Activated naive CD8-positive, alpha-beta T cell treated with anti-CD3 and anti-CD28 coated beads for 36 hours (primary cell): ENCODE data around the gene LARGE1. TPM values are rescaled to one million over a fixed set of nuclear protein-coding genes. Genes with fewer than 3 reads are reported as not detected.

Source experiments
- DNase-seq: peaks from one replicate; pipeline ENCODE4 v3.0.0; 2021
- H3K27ac Mint-ChIP-seq: one replicate; pipeline ENCODE4 v1.8.0; 2022; ENCODE audit warnings: mild to moderate bottlenecking, moderate library complexity, mixed read lengths
- H3K27me3 Mint-ChIP-seq: one replicate; pipeline ENCODE4 v1.8.0; 2022; ENCODE audit warnings: mild to moderate bottlenecking, mixed read lengths
- H3K36me3 Mint-ChIP-seq: one replicate; pipeline ENCODE4 v1.8.0; 2021; ENCODE audit warnings: mild to moderate bottlenecking, mixed read lengths
- H3K4me1 Mint-ChIP-seq: one replicate; pipeline ENCODE4 v1.8.0; 2021; ENCODE audit warnings: mixed read lengths
- H3K4me3 Mint-ChIP-seq: one replicate; pipeline ENCODE4 v1.8.0; 2022; ENCODE audit warnings: mild to moderate bottlenecking, moderate library complexity, mixed read lengths
- H3K9me3 Mint-ChIP-seq: one replicate; pipeline ENCODE4 v1.8.0; 2022; ENCODE audit warnings: mixed read lengths
- total RNA-seq, 2 experiments: library from RNA; stranded (reverse); gene quantifications; one replicate each; pipeline ENCODE4 v1.2.3, GENCODE V29; 2021

LARGE1 gene
- total RNA-seq, 2 experiments from 2014 or later: 0.28 to 0.93 TPM

GRCh38 chr22:33883961-33884808, 36.1 kb downstream of the LARGE1 start:
- no peak overlapping the region for H3K27ac Mint-ChIP-seq
- peaks cover 4% of the 10 kb centered on the region for H3K27me3 Mint-ChIP-seq
- DNase-seq: no peak
- H3K4me3 Mint-ChIP-seq: no peak overlapping the region
- no peaks in the 10 kb centered on the region for H3K4me1 Mint-ChIP-seq
- H3K9me3 Mint-ChIP-seq: no peaks in the 10 kb centered on the region
- H3K36me3 Mint-ChIP-seq: no peaks in the 10 kb centered on the region

- Mint-ChIP-seq H3K36me3 (no peaks in the 10 kb centered on the region), H3K4me1 (no peaks in the 10 kb centered on the region), H3K27ac (no peak overlapping the region)
Observed at GRCh38 chr22:33883561-33883960, 36.7 kb downstream of the LARGE1 start.

GRCh38 chr22:33882991-33883390, 37.3 kb downstream of the LARGE1 start:
- Mint-ChIP-seq H3K4me1 (no peaks in the 10 kb centered on the region), H3K36me3 (no peaks in the 10 kb centered on the region), H3K27me3 (no peaks in the 10 kb centered on the region)

More at GRCh38 chr22:33883561-33883960, 36.7 kb downstream of the LARGE1 start:
- DNase-seq: no peak
- H3K9me3 Mint-ChIP-seq: no peaks in the 10 kb centered on the region
- peaks cover 4% of the 10 kb centered on the region for H3K27me3 Mint-ChIP-seq
- H3K4me3 Mint-ChIP-seq: no peak overlapping the region

GRCh38 chr22:33880986-33881385, 39.3 kb downstream of the LARGE1 start:
- DNase-seq: no peak
- Mint-ChIP-seq H3K36me3 (no peaks in the 10 kb centered on the region), H3K27ac (no peak overlapping the region), H3K4me1 (no peaks in the 10 kb centered on the region), H3K4me3 (no peak overlapping the region), H3K27me3 (no peaks in the 10 kb centered on the region), H3K9me3 (no peaks in the 10 kb centered on the region)

More at GRCh38 chr22:33882991-33883390, 37.3 kb downstream of the LARGE1 start:
- DNase-seq: no peak
- Mint-ChIP-seq H3K27ac (no peak overlapping the region), H3K4me3 (no peak overlapping the region), H3K9me3 (no peaks in the 10 kb centered on the region)

- DNase-seq: no peak
- Mint-ChIP-seq H3K27ac (no peak overlapping the region), H3K4me3 (no peak overlapping the region), H3K27me3 (no peaks in the 10 kb centered on the region), H3K36me3 (no peaks in the 10 kb centered on the region), H3K9me3 (no peaks in the 10 kb centered on the region), H3K4me1 (no peaks in the 10 kb centered on the region)
Observed at GRCh38 chr22:33879796-33880195, 40.5 kb downstream of the LARGE1 start.

- Mint-ChIP-seq H3K4me3 (no peak overlapping the region), H3K27ac (no peak overlapping the region)
Observed at GRCh38 chr22:33875316-33875715, 45.0 kb downstream of the LARGE1 start.

GRCh38 chr22:33874206-33874605, 46.1 kb downstream of the LARGE1 start:
- H3K4me3 Mint-ChIP-seq: no peak overlapping the region
- H3K4me1 Mint-ChIP-seq: no peaks in the 10 kb centered on the region
- H3K9me3 Mint-ChIP-seq: no peaks in the 10 kb centered on the region
- H3K27me3 Mint-ChIP-seq: no peaks in the 10 kb centered on the region
- no peak for DNase-seq
- H3K27ac Mint-ChIP-seq: no peak overlapping the region
- no peaks in the 10 kb centered on the region for H3K36me3 Mint-ChIP-seq

More at GRCh38 chr22:33875316-33875715, 45.0 kb downstream of the LARGE1 start:
- no peaks in the 10 kb centered on the region for H3K4me1 Mint-ChIP-seq
- DNase-seq: no peak
- no peaks in the 10 kb centered on the region for H3K27me3 Mint-ChIP-seq
- no peaks in the 10 kb centered on the region for H3K36me3 Mint-ChIP-seq
- H3K9me3 Mint-ChIP-seq: no peaks in the 10 kb centered on the region

- no peaks in the 10 kb centered on the region for H3K4me1 Mint-ChIP-seq
- no peak for DNase-seq
- H3K27ac Mint-ChIP-seq: no peak overlapping the region
- H3K9me3 Mint-ChIP-seq: no peaks in the 10 kb centered on the region
- no peak overlapping the region for H3K4me3 Mint-ChIP-seq
- H3K27me3 Mint-ChIP-seq: no peaks in the 10 kb centered on the region
- H3K36me3 Mint-ChIP-seq: no peaks in the 10 kb centered on the region
Observed at GRCh38 chr22:33873666-33874065, 46.6 kb downstream of the LARGE1 start.

- no peak for DNase-seq
- no peaks in the 10 kb centered on the region for H3K4me1 Mint-ChIP-seq
- H3K27ac Mint-ChIP-seq: no peak overlapping the region
- no peaks in the 10 kb centered on the region for H3K9me3 Mint-ChIP-seq
- H3K36me3 Mint-ChIP-seq: no peaks in the 10 kb centered on the region
- no peaks in the 10 kb centered on the region for H3K27me3 Mint-ChIP-seq
- H3K4me3 Mint-ChIP-seq: no peak overlapping the region
Observed at GRCh38 chr22:33873186-33873585, 47.1 kb downstream of the LARGE1 start.

- DNase-seq: no peak
- Mint-ChIP-seq H3K27me3 (no peaks in the 10 kb centered on the region), H3K4me1 (no peaks in the 10 kb centered on the region), H3K27ac (no peak overlapping the region), H3K9me3 (no peaks in the 10 kb centered on the region), H3K4me3 (no peak overlapping the region), H3K36me3 (no peaks in the 10 kb centered on the region)
Observed at GRCh38 chr22:33871935-33872334, 48.3 kb downstream of the LARGE1 start.

- no peaks in the 10 kb centered on the region for H3K36me3 Mint-ChIP-seq
- no peaks in the 10 kb centered on the region for H3K27me3 Mint-ChIP-seq
- H3K27ac Mint-ChIP-seq: no peak overlapping the region
- no peaks in the 10 kb centered on the region for H3K4me1 Mint-ChIP-seq
- no peak overlapping the region for H3K4me3 Mint-ChIP-seq
- H3K9me3 Mint-ChIP-seq: no peaks in the 10 kb centered on the region
- no peak for DNase-seq
Observed at GRCh38 chr22:33869946-33870345, 50.3 kb downstream of the LARGE1 start.

GRCh38 chr22:33867971-33868370, 52.3 kb downstream of the LARGE1 start:
- Mint-ChIP-seq H3K4me1 (no peaks in the 10 kb centered on the region), H3K27me3 (no peaks in the 10 kb centered on the region), H3K9me3 (no peaks in the 10 kb centered on the region)

GRCh38 chr22:33867118-33867866, 53.0 kb downstream of the LARGE1 start:
- Mint-ChIP-seq H3K4me3 (no peak overlapping the region), H3K27me3 (no peaks in the 10 kb centered on the region), H3K9me3 (no peaks in the 10 kb centered on the region), H3K27ac (no peak overlapping the region), H3K4me1 (no peaks in the 10 kb centered on the region), H3K36me3 (no peaks in the 10 kb centered on the region)
- no peak for DNase-seq

More at GRCh38 chr22:33867971-33868370, 52.3 kb downstream of the LARGE1 start:
- Mint-ChIP-seq H3K36me3 (no peaks in the 10 kb centered on the region), H3K4me3 (no peak overlapping the region), H3K27ac (no peak overlapping the region)
- no peak for DNase-seq

GRCh38 chr22:33866511-33866910, 53.8 kb downstream of the LARGE1 start:
- Mint-ChIP-seq H3K27ac (no peak overlapping the region), H3K27me3 (no peaks in the 10 kb centered on the region), H3K4me3 (no peak overlapping the region), H3K4me1 (no peaks in the 10 kb centered on the region), H3K9me3 (no peaks in the 10 kb centered on the region), H3K36me3 (no peaks in the 10 kb centered on the region)
- no peak for DNase-seq

GRCh38 chr22:33865996-33866395, 54.3 kb downstream of the LARGE1 start:
- DNase-seq: no peak
- H3K27me3 Mint-ChIP-seq: no peaks in the 10 kb centered on the region
- H3K4me3 Mint-ChIP-seq: no peak overlapping the region
- no peaks in the 10 kb centered on the region for H3K4me1 Mint-ChIP-seq
- H3K36me3 Mint-ChIP-seq: no peaks in the 10 kb centered on the region
- H3K9me3 Mint-ChIP-seq: no peaks in the 10 kb centered on the region
- no peak overlapping the region for H3K27ac Mint-ChIP-seq
